GM19240 (cell line): ENCODE data around the gene PCDH19.

Experiments used
- DNase-seq: peaks from one replicate; pipeline ENCODE4 v3.0.0; 2011; ENCODE audit warnings: low spot score; ENCODE audit not compliant: insufficient read length

Gene PCDH19

GRCh38 chrX:100407147-100407783 is 2.8 kb downstream of the PCDH19 start:
- DNase-seq = no peak

- no peak for DNase-seq
These were observed 4.6 kb downstream of the PCDH19 start for GRCh38 chrX:100405424-100405823.

GRCh38 chrX:100404851-100405250 is 5.2 kb downstream of the PCDH19 start:
- DNase-seq = no peak

- no peak for DNase-seq
These were observed 14.3 kb downstream of the PCDH19 start for GRCh38 chrX:100395781-100396180.

- no peak for DNase-seq
These were observed 28.5 kb downstream of the PCDH19 start for GRCh38 chrX:100381619-100382018.

- DNase-seq = no peak
These were observed 30.6 kb downstream of the PCDH19 start for GRCh38 chrX:100379388-100379986.

GRCh38 chrX:100377826-100378225 is 32.2 kb downstream of the PCDH19 start:
- DNase-seq = no peak

- no peak for DNase-seq
These were observed 33.5 kb downstream of the PCDH19 start for GRCh38 chrX:100376576-100376975.

- no peak for DNase-seq
These were observed 36.4 kb downstream of the PCDH19 start for GRCh38 chrX:100373673-100374072.

GRCh38 chrX:100368167-100368566 is 41.9 kb downstream of the PCDH19 start:
- DNase-seq = no peak

GRCh38 chrX:100363896-100364295 is 46.2 kb downstream of the PCDH19 start:
- DNase-seq = no peak

- no peak for DNase-seq
These were observed 51.3 kb downstream of the PCDH19 start for GRCh38 chrX:100358766-100359165.

GRCh38 chrX:100356351-100356896 is 53.6 kb downstream of the PCDH19 start:
- DNase-seq = no peak

GRCh38 chrX:100355680-100356079 is 54.4 kb downstream of the PCDH19 start:
- no peak for DNase-seq

- no peak for DNase-seq
These were observed 56.7 kb downstream of the PCDH19 start for GRCh38 chrX:100353326-100353725.

- no peak for DNase-seq
These were observed 59.2 kb downstream of the PCDH19 start for GRCh38 chrX:100350704-100351489.

GRCh38 chrX:100349391-100349790 is 60.7 kb downstream of the PCDH19 start:
- no peak for DNase-seq

- no peak for DNase-seq
These were observed 68.9 kb downstream of the PCDH19 start for GRCh38 chrX:100341142-100341510.

GRCh38 chrX:100340491-100341141 is 69.5 kb downstream of the PCDH19 start:
- no peak for DNase-seq

GRCh38 chrX:100328351-100328750 is 81.7 kb downstream of the PCDH19 start:
- DNase-seq = no peak

GRCh38 chrX:100319716-100320115 is 90.4 kb downstream of the PCDH19 start:
- no peak for DNase-seq

GRCh38 chrX:100316987-100317386 is 93.1 kb downstream of the PCDH19 start:
- no peak for DNase-seq
